Adipocyte (in vitro differentiated cells): ENCODE results near the gene TOR1AIP2.

Experiments used
- DNase-seq: peaks from one replicate; pipeline ENCODE4 v3.0.0-alpha.2; 2015; ENCODE audit warnings: low read depth
- H3K27me3 ChIP-seq: replicated peaks from 2 replicates; pipeline ENCODE4 v1.7.0; 2013; ENCODE audit warnings: mild to moderate bottlenecking, low read length, moderate library complexity; ENCODE audit not compliant: control insufficient read depth, insufficient read depth
- H3K36me3 ChIP-seq: 2 replicates; pipeline ENCODE4 v1.7.0; 2013; ENCODE audit warnings: low read length, mild to moderate bottlenecking, moderate library complexity; ENCODE audit not compliant: control insufficient read depth, insufficient read depth, severe bottlenecking
- H3K4me1 ChIP-seq: 2 replicates; pipeline ENCODE4 v1.7.0; 2013; ENCODE audit warnings: mild to moderate bottlenecking, low read length, moderate library complexity; ENCODE audit not compliant: control insufficient read depth, insufficient read depth
- H3K4me3 ChIP-seq: 2 replicates; pipeline ENCODE4 v1.7.0; 2013; ENCODE audit warnings: mild to moderate bottlenecking, low read length, moderate library complexity
- H3K9ac ChIP-seq: 2 replicates; pipeline ENCODE4 v1.7.0; 2013; ENCODE audit warnings: mild to moderate bottlenecking, low read length, moderate library complexity
- H3K9me3 ChIP-seq: 2 replicates; pipeline ENCODE4 v1.7.0; 2013; ENCODE audit warnings: mild to moderate bottlenecking, low read length, moderate library complexity; ENCODE audit not compliant: control insufficient read depth

The TOR1AIP2 gene

DNA sequence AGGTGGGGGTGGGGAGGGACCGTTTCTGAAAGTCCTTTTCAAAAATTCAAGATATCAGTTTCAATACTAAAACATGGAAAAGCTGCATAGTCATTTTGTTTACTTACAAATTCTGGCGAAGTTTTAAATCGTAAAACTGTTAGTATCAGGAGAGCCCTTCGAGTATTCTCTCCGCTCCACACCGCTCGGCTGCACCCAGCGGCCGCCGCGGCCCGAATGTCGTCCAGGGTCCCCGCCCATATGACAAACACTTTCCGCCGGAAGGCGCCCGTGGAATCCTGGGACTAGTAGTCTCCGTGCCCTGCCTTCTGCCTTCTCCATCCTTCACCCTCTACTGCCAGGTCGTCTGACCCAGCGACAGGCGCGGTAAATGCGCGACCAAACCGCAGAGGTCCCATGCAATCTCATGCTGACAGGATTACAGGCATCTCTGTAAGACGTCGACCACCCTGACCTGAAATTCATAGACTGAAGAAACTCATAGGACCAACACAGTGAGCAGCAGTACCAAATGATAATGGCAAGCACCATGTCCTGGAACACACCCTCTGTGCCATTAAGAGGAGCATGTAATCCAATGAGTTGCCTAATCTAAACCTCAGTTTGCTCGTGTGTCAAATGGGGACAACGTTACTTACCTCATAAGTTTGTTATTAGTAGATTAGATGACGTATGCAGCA, at the start of gene TOR1AIP2:
TOR1AIP2 (minus strand) TSS at position 218 of the 680 bp plus-strand sequence. CDS start 25,138 bp downstream, outside the sequence.
- H3K27me3 ChIP-seq: no peaks in the 10 kb centered on the region
- DNase-seq: peak; percentile 95

DNA sequence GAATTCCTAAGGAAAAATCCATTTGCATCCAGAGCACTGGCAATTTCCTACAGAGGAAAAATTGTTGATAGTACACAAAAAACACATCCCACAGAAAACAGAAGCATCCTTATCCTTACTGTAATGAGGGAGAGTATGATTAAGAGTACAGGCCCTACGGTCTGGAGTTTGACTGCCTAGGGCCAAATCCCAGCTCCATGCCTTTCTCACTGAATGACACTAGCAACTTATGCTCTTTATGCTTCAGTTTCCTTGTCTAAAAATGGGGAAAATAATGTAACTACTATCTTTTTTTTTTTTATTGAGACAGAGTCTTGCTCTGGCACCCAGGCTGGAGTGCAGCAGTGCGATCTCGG, 49.2 kb upstream of the TOR1AIP2 start:
- Histone ChIP-seq H3K27me3 (no peaks in the 10 kb centered on the region), H3K36me3 (no peaks in the 10 kb centered on the region), H3K4me3 (no peak overlapping the region), H3K9ac (no peak overlapping the region), H3K4me1 (peaks cover 37% of the 10 kb centered on the region), H3K9me3 (no peaks in the 10 kb centered on the region)
- no peak for DNase-seq

More for the DNA sequence above, at the start of gene TOR1AIP2:
- H3K9ac ChIP-seq: peak within 1 kb of the TSS; percentile 94
- H3K4me3 ChIP-seq: peak within 1 kb of the TSS; percentile 95
- no peaks in the 10 kb centered on the region for H3K9me3 ChIP-seq
- H3K36me3 ChIP-seq: peaks cover 21% of the 10 kb centered on the region
- H3K4me1 ChIP-seq: peaks cover 32% of the 10 kb centered on the region

- Histone ChIP-seq H3K9ac (no peak overlapping the region), H3K36me3 (no peaks in the 10 kb centered on the region), H3K4me1 (peaks cover 31% of the 10 kb centered on the region), H3K9me3 (no peaks in the 10 kb centered on the region), H3K4me3 (no peak overlapping the region), H3K27me3 (no peaks in the 10 kb centered on the region)
- peak; percentile 65 for DNase-seq
These were observed 48.6 kb upstream of the TOR1AIP2 start for GRCh38 chr1:179925922-179926849.

DNA sequence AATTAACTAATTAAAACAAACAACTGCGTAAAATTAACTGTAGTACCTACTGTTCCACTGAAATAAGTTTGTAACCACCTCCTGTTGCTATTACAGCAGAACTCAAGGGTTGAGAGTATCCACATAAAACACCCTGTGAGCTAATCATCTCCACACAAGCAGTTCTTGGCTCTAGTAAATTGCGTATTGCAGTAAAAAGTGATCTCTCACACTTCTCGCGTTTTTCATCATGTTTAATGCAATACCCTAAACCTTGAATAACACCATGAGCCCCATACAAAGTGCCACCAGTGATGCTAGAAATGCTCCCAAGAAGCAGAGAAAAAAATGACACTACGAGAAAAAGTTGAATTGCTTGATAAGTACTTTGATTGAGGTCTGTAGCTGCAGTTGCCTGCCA, 47.7 kb upstream of the TOR1AIP2 start:
- Histone ChIP-seq H3K4me1 (peaks cover 28% of the 10 kb centered on the region), H3K36me3 (no peaks in the 10 kb centered on the region), H3K27me3 (no peaks in the 10 kb centered on the region), H3K9ac (no peak overlapping the region), H3K4me3 (no peak overlapping the region), H3K9me3 (no peaks in the 10 kb centered on the region)
- DNase-seq: no peak

GRCh38 chr1:179924268-179924667, 46.7 kb upstream of the TOR1AIP2 start:
- DNase-seq: no peak
- Histone ChIP-seq H3K9me3 (no peaks in the 10 kb centered on the region), H3K36me3 (peaks cover 7% of the 10 kb centered on the region), H3K9ac (no peak overlapping the region), H3K4me3 (no peak overlapping the region), H3K27me3 (no peaks in the 10 kb centered on the region), H3K4me1 (peaks cover 23% of the 10 kb centered on the region)

GRCh38 chr1:179923029-179923428, 45.4 kb upstream of the TOR1AIP2 start:
- H3K27me3 ChIP-seq: no peaks in the 10 kb centered on the region
- peaks cover 23% of the 10 kb centered on the region for H3K4me1 ChIP-seq
- no peak overlapping the region for H3K9ac ChIP-seq
- no peak overlapping the region for H3K4me3 ChIP-seq
- H3K36me3 ChIP-seq: peaks cover 19% of the 10 kb centered on the region
- DNase-seq: no peak
- no peaks in the 10 kb centered on the region for H3K9me3 ChIP-seq

DNA sequence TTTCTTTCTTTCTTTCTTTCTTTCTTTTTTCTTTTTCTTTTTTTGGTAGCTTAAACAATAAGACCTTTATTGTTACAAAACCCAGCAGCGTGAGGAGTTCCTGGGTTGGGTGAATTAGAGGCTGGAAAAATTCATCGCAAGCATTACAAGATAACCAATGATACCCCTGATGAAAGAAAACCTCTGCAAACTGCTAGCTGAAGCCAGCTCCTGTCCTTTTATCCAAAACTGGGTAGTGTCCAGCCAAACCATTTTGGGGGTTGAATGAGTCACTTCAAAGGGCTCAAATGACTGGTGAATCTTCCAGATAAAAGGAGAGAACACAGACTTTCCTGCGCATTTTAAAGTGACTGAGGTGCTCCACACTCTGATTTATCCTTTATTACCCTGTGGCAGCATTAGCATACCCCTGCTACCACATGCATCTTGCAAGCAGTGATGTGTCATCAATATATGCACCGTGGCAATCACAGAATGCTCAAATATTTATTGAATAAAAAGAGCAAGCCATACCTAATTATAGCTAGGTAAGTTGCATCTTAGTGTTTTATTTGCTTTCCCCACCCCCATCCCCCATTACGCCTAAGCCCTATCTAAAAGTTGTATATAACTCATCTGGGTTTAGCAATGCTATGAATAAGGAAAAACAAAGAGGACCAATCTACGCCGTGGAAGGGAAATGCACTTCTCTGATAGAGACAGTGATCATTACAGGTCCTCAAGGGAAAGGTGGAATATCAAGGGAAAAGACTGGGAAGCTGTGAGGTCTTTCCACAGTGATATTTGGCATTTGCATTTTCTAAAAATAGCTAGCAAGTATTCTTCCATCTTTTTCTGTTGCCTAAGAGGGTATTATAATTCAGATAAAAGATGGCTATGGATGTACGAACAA, 44.6 kb upstream of the TOR1AIP2 start:
- Histone ChIP-seq H3K9ac (no peak overlapping the region), H3K36me3 (peaks cover 27% of the 10 kb centered on the region), H3K4me3 (no peak overlapping the region), H3K4me1 (peaks cover 23% of the 10 kb centered on the region), H3K27me3 (no peaks in the 10 kb centered on the region), H3K9me3 (no peaks in the 10 kb centered on the region)
- no peak for DNase-seq

DNA sequence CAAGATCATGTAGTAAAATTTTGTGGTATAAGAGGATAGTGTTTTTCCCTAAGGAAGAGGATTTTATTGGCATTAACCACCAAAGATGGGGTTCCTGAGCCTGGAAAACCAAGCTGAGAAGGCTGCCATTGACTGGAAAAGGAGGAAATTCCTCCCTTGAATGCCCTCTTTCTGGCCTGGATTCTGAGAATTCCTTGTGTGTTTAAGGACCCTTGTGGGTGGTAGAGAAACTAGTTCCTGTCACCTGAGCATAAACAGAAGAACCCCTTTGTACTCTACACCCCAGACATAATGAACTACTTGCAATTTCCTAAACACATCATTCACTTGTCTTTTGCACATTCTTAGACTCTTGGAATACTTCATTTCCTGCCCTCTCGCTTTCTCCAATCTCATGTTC, 43.9 kb upstream of the TOR1AIP2 start:
- H3K27me3 ChIP-seq: no peaks in the 10 kb centered on the region
- H3K9ac ChIP-seq: no peak overlapping the region
- H3K4me1 ChIP-seq: peaks cover 15% of the 10 kb centered on the region
- no peak overlapping the region for H3K4me3 ChIP-seq
- DNase-seq: no peak
- H3K36me3 ChIP-seq: peaks cover 31% of the 10 kb centered on the region
- no peaks in the 10 kb centered on the region for H3K9me3 ChIP-seq

GRCh38 chr1:179917601-179918429, 40.2 kb upstream of the TOR1AIP2 start:
- no peak for DNase-seq
- H3K9me3 ChIP-seq: no peaks in the 10 kb centered on the region
- H3K36me3 ChIP-seq: peaks cover 67% of the 10 kb centered on the region
- H3K4me1 ChIP-seq: peaks cover 3% of the 10 kb centered on the region
- H3K9ac ChIP-seq: no peak overlapping the region
- no peak overlapping the region for H3K4me3 ChIP-seq
- H3K27me3 ChIP-seq: no peaks in the 10 kb centered on the region

DNA sequence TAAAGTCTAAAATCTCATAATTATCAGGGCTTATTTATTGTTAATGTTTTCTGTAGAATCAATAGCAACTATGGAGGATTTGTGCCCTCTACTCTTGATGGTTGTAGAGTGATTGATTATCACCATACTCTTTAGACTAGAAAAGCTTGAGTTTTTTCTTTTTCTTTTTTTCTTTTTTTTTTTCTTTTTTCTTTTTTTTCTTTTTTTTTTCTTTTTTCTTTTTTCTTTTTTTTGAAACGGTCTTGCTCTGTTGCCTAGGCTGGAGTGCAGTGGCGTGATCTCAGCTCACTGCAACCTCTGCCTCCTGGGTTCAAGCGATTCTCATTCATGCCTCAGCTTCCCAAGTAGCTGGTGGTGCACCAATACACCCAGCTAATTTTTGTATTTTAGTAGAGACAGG, 34.2 kb upstream of the TOR1AIP2 start:
- Histone ChIP-seq H3K4me3 (no peak overlapping the region), H3K36me3 (peaks cover 85% of the 10 kb centered on the region), H3K27me3 (no peaks in the 10 kb centered on the region), H3K9ac (no peak overlapping the region), H3K9me3 (no peaks in the 10 kb centered on the region), H3K4me1 (no peaks in the 10 kb centered on the region)
- no peak for DNase-seq
